ENCODE data around the gene RANGAP1. TPM values are rescaled to one million over a fixed set of nuclear protein-coding genes. Genes with fewer than 3 reads are reported as not detected.
A peak's percentile ranks its signal among the peaks of the same experiment; 100 is the strongest.

RANGAP1 gene
- total RNA-seq, 6 experiments from 2014 or later = 27.4 to 56.3 (median 37.6) TPM

- H3K36me3 ChIP-seq = peaks cover 0 to 78% (median 22%) of the 10 kb centered on the region in 4 donors
- intact Hi-C loops (cut with DNase I) = no loop called here
- H3K27ac ChIP-seq = no peak overlapping the region
- WGBS (ENCODE audit: insufficient coverage, low coverage, low lambda C conversion rate, missing lambda C conversion rate) = 73% methylated on average over 8 of the region's 20 CpGs
- H3K4me1 ChIP-seq = no peaks in the 10 kb centered on the region
- H3K9me3 ChIP-seq = no peaks in the 10 kb centered on the region
- H3K27me3 ChIP-seq = no peaks in the 10 kb centered on the region
- peak in 1 of 4 donors; percentile 75 for ATAC-seq
- DNase-seq = no peak
- TF ChIP-seq POLR2A (IDR thresholded peaks at IDR 0.05) (no peak), CTCF (IDR thresholded peaks at IDR 0.05) (no peak)
- no peak overlapping the region for H3K4me3 ChIP-seq
Observed at GRCh38 chr22:41256254-41257253, 29.4 kb downstream of the RANGAP1 start.

- Histone ChIP-seq H3K36me3 (peaks cover 0 to 80% (median 29%) of the 10 kb centered on the region in 4 donors), H3K4me1 (no peaks in the 10 kb centered on the region), H3K27me3 (no peaks in the 10 kb centered on the region), H3K27ac (no peak overlapping the region), H3K9me3 (no peaks in the 10 kb centered on the region), H3K4me3 (no peak overlapping the region)
- intact Hi-C loops (cut with DNase I) = no loop called here
- no peak for TF ChIP-seq POLR2A (IDR thresholded peaks at IDR 0.05)
- no peak for TF ChIP-seq CTCF (IDR thresholded peaks at IDR 0.05)
- whole genome bisulfite sequencing (ENCODE audit: insufficient coverage, low coverage, low lambda C conversion rate, missing lambda C conversion rate) = 93% methylated on average over 7 of the region's 7 CpGs
- ATAC-seq (no peak), DNase-seq (no peak)
Observed at GRCh38 chr22:41254230-41254629, 31.8 kb downstream of the RANGAP1 start.

DNA sequence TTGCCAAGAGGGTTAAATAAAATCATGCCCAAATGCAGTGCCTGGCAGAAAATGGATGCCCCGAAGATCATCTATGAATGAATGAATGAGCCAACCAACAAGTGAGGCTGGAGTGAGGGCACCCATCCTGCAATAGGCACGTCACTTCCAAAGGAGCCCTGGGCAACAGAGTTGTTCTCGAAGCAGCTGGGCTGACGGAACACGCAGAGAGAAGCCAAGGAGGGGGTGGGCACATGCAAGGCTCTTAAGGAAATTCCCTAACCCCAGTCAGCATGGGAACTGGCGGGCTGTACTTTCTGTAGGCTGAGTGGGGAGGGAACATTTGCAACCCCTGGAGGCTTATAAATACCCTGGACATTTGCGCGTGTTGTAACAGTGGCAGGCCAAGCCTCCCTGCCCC is 33.6 kb downstream of the RANGAP1 start:
- Histone ChIP-seq H3K27me3 (no peaks in the 10 kb centered on the region), H3K9me3 (no peaks in the 10 kb centered on the region), H3K4me1 (peaks cover 0 to 16% (median 5%) of the 10 kb centered on the region in 4 donors), H3K4me3 (no peak overlapping the region), H3K27ac (no peak overlapping the region), H3K36me3 (peaks cover 0 to 67% (median 24%) of the 10 kb centered on the region in 4 donors)
- intact Hi-C loops (cut with DNase I) = no loop called here
- TF ChIP-seq POLR2A (IDR thresholded peaks at IDR 0.05) (no peak), CTCF (IDR thresholded peaks at IDR 0.05) (no peak)
- 91% methylated on average over 6 of the region's 8 CpGs for WGBS (ENCODE audit: insufficient coverage, low coverage, low lambda C conversion rate, missing lambda C conversion rate)
- no peak for DNase-seq
- ATAC-seq = no peak

DNA sequence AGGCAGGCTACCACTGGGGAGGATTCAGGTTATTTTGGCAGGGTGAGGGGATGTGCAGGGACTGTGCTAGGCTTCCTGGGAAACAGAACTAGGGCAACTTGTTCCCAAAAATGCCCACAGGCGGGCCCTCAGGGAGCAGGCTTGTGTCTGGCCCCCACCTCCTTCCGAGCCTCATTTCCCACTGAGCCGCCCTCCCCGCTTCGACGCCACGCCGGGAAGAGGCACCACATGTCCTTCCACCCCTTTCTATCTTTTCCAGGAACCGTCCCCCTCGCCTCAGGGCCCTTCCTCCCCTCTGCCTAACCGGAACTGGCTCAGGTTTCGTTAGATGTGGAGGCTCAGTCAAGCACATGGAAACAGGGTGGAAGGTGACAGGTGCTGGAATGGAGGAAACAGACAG is 35.9 kb downstream of the RANGAP1 start:
- Histone ChIP-seq H3K4me1 (peaks cover 0 to 17% (median 5%) of the 10 kb centered on the region in 4 donors), H3K4me3 (no peak overlapping the region), H3K36me3 (peaks cover 0 to 56% (median 20%) of the 10 kb centered on the region in 4 donors), H3K9me3 (no peaks in the 10 kb centered on the region), H3K27me3 (no peaks in the 10 kb centered on the region), H3K27ac (no peak overlapping the region)
- no peak for DNase-seq
- TF ChIP-seq POLR2A (IDR thresholded peaks at IDR 0.05) (no peak), CTCF (IDR thresholded peaks at IDR 0.05) (no peak)
- 94% methylated on average over 8 of the region's 12 CpGs for WGBS (ENCODE audit: insufficient coverage, low coverage, low lambda C conversion rate, missing lambda C conversion rate)
- no peak for ATAC-seq
- intact Hi-C loops (cut with DNase I) = no loop called here

Measured in right lobe of liver (tissue), 6 donors.